A673 (cell line): ENCODE data around the gene WDR41. TPM values are rescaled to one million over a fixed set of nuclear protein-coding genes. Genes with fewer than 3 reads are reported as not detected.

ENCODE experiments used
- Bru-seq: library from RNA; stranded (reverse); fragments of 400-500 nt; gene quantifications from one replicate; lab custom pipeline; 2021; lab: Mats Ljungman, UMichigan
- BruChase-seq, 2 experiments: library from RNA; stranded (reverse); fragments of 400-500 nt; gene quantifications; one replicate each; lab custom pipeline; 2021; lab: Mats Ljungman, UMichigan
- BruUV-seq: library from RNA; stranded (reverse); fragments of 400-500 nt; replicated peaks from 2 replicates; lab custom pipeline; 2021; lab: Mats Ljungman, UMichigan
- CTCF ChIA-PET: fragments of 300-600 bp; sonication (Branson Sonifier 250); formaldehyde crosslinking; loops from one replicate; lab custom pipeline; 2022; ENCODE audit warnings: antibody characterized with exemption; lab: Charles Lee
- POLR2A ChIA-PET: fragments of 300-600 bp; sonication (Branson Sonifier 250); formaldehyde crosslinking; loops from one replicate; lab custom pipeline; 2022; ENCODE audit warnings: antibody characterized with exemption; ENCODE audit not compliant: low non-redundant PET; lab: Charles Lee
- DNase-seq: peaks from one replicate; pipeline ENCODE4 v3.0.0-alpha.2; 2015; ENCODE audit warnings: low spot score
- H3K27ac ChIP-seq: fragments of 200-600 bp; sonication (generic); 2 replicates; pipeline ENCODE4 v1.5.1; 2016; ENCODE audit warnings: mixed run types, low read depth, mild to moderate bottlenecking, mixed read lengths, antibody characterized with exemption, low read length; ENCODE audit not compliant: poor library complexity, severe bottlenecking
- H3K27me3 ChIP-seq: fragments of 200-600 bp; sonication (generic); replicated peaks from 2 replicates; pipeline ENCODE4 v1.6.1; 2017; ENCODE audit warnings: mixed run types, low read depth, mild to moderate bottlenecking, mixed read lengths, antibody characterized with exemption, low read length; ENCODE audit not compliant: insufficient read depth, poor library complexity
- H3K36me3 ChIP-seq: fragments of 200-600 bp; sonication (generic); 2 replicates; pipeline ENCODE4 v1.6.1; 2016; ENCODE audit warnings: mixed run types, mild to moderate bottlenecking, mixed read lengths, antibody characterized with exemption, low read length; ENCODE audit not compliant: insufficient read depth, poor library complexity, severe bottlenecking
- H3K4me1 ChIP-seq: fragments of 200-600 bp; sonication (generic); 2 replicates; pipeline ENCODE4 v1.6.1; 2017; ENCODE audit warnings: mixed run types, mild to moderate bottlenecking, mixed read lengths, antibody characterized with exemption, low read length; ENCODE audit not compliant: insufficient read depth, poor library complexity, severe bottlenecking
- H3K4me3 ChIP-seq: fragments of 200-600 bp; sonication (generic); 2 replicates; pipeline ENCODE4 v1.5.1; 2016; ENCODE audit warnings: low read depth, mixed run types, mild to moderate bottlenecking, mixed read lengths, low read length; ENCODE audit not compliant: poor library complexity, severe bottlenecking
- H3K9me3 ChIP-seq: fragments of 200-600 bp; sonication (generic); 2 replicates; pipeline ENCODE4 v1.6.1; 2016; ENCODE audit warnings: mixed run types, low read depth, mild to moderate bottlenecking, mixed read lengths, antibody characterized with exemption, low read length; ENCODE audit not compliant: poor library complexity, severe bottlenecking
- CTCF ChIP-seq: fragments of 300-800, 200-600 bp; sonication (generic); conservative IDR thresholded peaks from 2 replicates; pipeline ENCODE4 v1.5.1; 2017; ENCODE audit warnings: low read depth, mild to moderate bottlenecking, antibody characterized with exemption, low read length, moderate library complexity, mixed read lengths
- EZH2 ChIP-seq: fragments of 200-600 bp; sonication (generic); IDR thresholded peaks from 2 replicates; pipeline ENCODE4 v1.6.1; 2017; ENCODE audit warnings: borderline replicate concordance, low read depth, mild to moderate bottlenecking, mixed read lengths, antibody characterized with exemption, low read length; ENCODE audit not compliant: poor library complexity, severe bottlenecking
- intact Hi-C: fragments of 100-400 bp; cut with micrococcal nuclease; formaldehyde crosslinking; loops from one replicate; pipeline ENCODE4 v1.10.0; 2022; ENCODE audit not compliant: unreplicated experiment
- long read RNA-seq: library from polyadenylated mRNA; stranded (forward); transcript quantifications from one replicate; pipeline ENCODE4 v2.0.0, GENCODE V29; 2022
- total RNA-seq: library from RNA; stranded (reverse); gene quantifications from 2 replicates; pipeline ENCODE4 v1.2.3, GENCODE V29; 2021

Gene WDR41
- total RNA-seq, result 30.4 and 36.6 TPM in 2 replicates
- Bru-seq, nascent RNA, result percentile 74 among the genes with signal in this experiment
- percentile 79 among the genes with signal in this experiment for BruChase-seq, experiment 1, labeled RNA remaining after a 2-hour chase
- BruChase-seq, experiment 2, labeled RNA remaining after a 6-hour chase, result percentile 61 among the genes with signal in this experiment
- long read RNA-seq, transcript WDR41-201 (13 exons, 3,958 nt), result major isoform, 36 of 55 reads
- long read RNA-seq, partial matches to known transcripts, result 1 of 55 reads
- long read RNA-seq, other reads (novel, unspliced or antisense), result 15 of 55 reads

- DNase-seq, result peak; percentile 93
- BruUV-seq, result no TSS peak
- intact Hi-C loops, result loop anchor here (5.0 kb wide), 2 partner anchors 350 to 365 kb away; no protein-coding TSS in a partner anchor
- ChIA-PET CTCF (interaction anchor here (0.6 to 0.7 kb wide), 4 partner anchors 34 to 719 kb away, joined by 3 to 4 read pairs (median 4); no protein-coding TSS in a partner anchor), POLR2A (interaction anchor here (0.5 kb wide), 1 partner anchor 519 kb away, joined by 8 read pairs; no protein-coding TSS in a partner anchor)
- H3K27me3 ChIP-seq, result peaks cover 36% of the 10 kb centered on the region
- no peaks in the 10 kb centered on the region for H3K36me3 ChIP-seq
- peaks cover 4% of the 10 kb centered on the region for H3K4me1 ChIP-seq
- TF ChIP-seq EZH2 (no peak), CTCF (peak; percentile 82)
- no peaks in the 10 kb centered on the region for H3K9me3 ChIP-seq
- H3K4me3 ChIP-seq, result peak within 1 kb of the TSS; percentile 83
- H3K27ac ChIP-seq, result peak within 1 kb of the TSS; percentile 85
These were observed at the start of gene WDR41 for GRCh38 chr5:77491783-77492652. Gene WDR41 (minus strand): TSS chr5:77492316. CDS start chr5:77492220, 96 bp downstream.

GRCh38 chr5:77531297-77531696 lies 39.2 kb upstream of the WDR41 start:
- TF ChIP-seq EZH2 (no peak), CTCF (no peak)
- no TSS peak for BruUV-seq
- DNase-seq, result no peak
- Histone ChIP-seq H3K9me3 (peaks cover 9% of the 10 kb centered on the region), H3K4me1 (no peaks in the 10 kb centered on the region), H3K4me3 (no peak overlapping the region), H3K36me3 (no peaks in the 10 kb centered on the region), H3K27ac (no peak overlapping the region), H3K27me3 (peaks cover 87% of the 10 kb centered on the region)
- ChIA-PET POLR2A (no interaction called here), CTCF (no interaction called here)
- intact Hi-C loops, result no loop called here

- BruUV-seq, result no TSS peak
- Histone ChIP-seq H3K4me1 (no peaks in the 10 kb centered on the region), H3K9me3 (no peaks in the 10 kb centered on the region), H3K4me3 (no peak overlapping the region), H3K27me3 (peaks cover 19% of the 10 kb centered on the region), H3K36me3 (no peaks in the 10 kb centered on the region), H3K27ac (no peak overlapping the region)
- TF ChIP-seq EZH2 (no peak), CTCF (peak; percentile 46; the same call in 1 of the 2 replicates)
- ChIA-PET POLR2A (no interaction called here), CTCF (no interaction called here)
- intact Hi-C loops, result no loop called here
- DNase-seq, result peak; percentile 33
These were observed 26.2 kb upstream of the WDR41 start for GRCh38 chr5:77518304-77518703.
